GM12891 (cell line): Measurements from ENCODE around the gene ETS2.

Source experiments
- PAX5 ChIP-seq: IDR thresholded peaks from 2 replicates; pipeline ENCODE4 v1.6.1; 2011; ENCODE audit warnings: low read length, moderate library complexity, mild to moderate bottlenecking; ENCODE audit not compliant: insufficient read depth, severe bottlenecking
- POLR2A ChIP-seq: IDR thresholded peaks from 2 replicates; pipeline ENCODE4 v1.6.1; 2011; ENCODE audit warnings: low read depth, low read length, control low read depth
- POLR2AphosphoS5 ChIP-seq: IDR thresholded peaks from 2 replicates; pipeline ENCODE4 v1.6.1; 2011; ENCODE audit warnings: low read depth, low read length, control low read depth
- SPI1 ChIP-seq: IDR thresholded peaks from 2 replicates; pipeline ENCODE4 v1.6.1; 2011; ENCODE audit warnings: low read depth, low read length, control low read depth
- TAF1 ChIP-seq: IDR thresholded peaks from 2 replicates; pipeline ENCODE4 v1.6.1; 2011; ENCODE audit warnings: low read depth, low read length, control low read depth

- TF ChIP-seq POLR2AphosphoS5 (no peak), TAF1 (no peak), SPI1 (no peak), POLR2A (no peak), PAX5 (no peak)
Observed at GRCh38 chr21:38772646-38773045, 33.1 kb upstream of the ETS2 start.
